OCI-LY7 (cell line): ENCODE data around the gene VASH1.

ENCODE experiments used
- EZH2phosphoT487 ChIP-seq: fragments of 200-600 bp; sonication (generic); IDR thresholded peaks from 2 replicates; pipeline ENCODE4 v1.6.1; 2018; ENCODE audit warnings: low read depth, borderline replicate concordance, mild to moderate bottlenecking, mixed run types, antibody characterized with exemption, low read length, moderate library complexity, mixed read lengths
- TF ChIP-seq, protein P1 (sequence below): fragments of 200-600 bp; sonication (generic); conservative IDR thresholded peaks from 2 replicates; pipeline ENCODE4 v1.5.1; 2014; ENCODE audit warnings: mild to moderate bottlenecking, antibody characterized with exemption, low read length, moderate library complexity, mixed read lengths

DNA sequence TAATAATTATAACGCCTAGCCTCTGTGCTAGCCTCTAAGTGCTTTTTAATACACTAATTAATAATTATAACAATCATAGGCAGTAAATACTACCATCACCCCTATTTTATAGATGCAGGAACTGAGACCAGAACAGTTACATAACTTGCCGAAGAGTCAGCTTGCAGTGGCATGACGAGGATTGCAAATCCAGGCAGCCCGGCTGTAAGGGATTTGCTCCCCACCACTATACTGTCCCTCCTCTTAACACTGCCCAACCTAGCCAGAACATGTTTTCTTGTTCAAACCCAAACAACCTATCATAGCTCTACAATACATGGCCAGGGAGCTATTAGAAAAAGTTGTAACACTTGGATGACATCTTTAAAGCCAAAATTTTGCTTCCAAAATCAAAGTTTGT, 33.9 kb upstream of the VASH1 start:
- TF ChIP-seq, protein P1, sequence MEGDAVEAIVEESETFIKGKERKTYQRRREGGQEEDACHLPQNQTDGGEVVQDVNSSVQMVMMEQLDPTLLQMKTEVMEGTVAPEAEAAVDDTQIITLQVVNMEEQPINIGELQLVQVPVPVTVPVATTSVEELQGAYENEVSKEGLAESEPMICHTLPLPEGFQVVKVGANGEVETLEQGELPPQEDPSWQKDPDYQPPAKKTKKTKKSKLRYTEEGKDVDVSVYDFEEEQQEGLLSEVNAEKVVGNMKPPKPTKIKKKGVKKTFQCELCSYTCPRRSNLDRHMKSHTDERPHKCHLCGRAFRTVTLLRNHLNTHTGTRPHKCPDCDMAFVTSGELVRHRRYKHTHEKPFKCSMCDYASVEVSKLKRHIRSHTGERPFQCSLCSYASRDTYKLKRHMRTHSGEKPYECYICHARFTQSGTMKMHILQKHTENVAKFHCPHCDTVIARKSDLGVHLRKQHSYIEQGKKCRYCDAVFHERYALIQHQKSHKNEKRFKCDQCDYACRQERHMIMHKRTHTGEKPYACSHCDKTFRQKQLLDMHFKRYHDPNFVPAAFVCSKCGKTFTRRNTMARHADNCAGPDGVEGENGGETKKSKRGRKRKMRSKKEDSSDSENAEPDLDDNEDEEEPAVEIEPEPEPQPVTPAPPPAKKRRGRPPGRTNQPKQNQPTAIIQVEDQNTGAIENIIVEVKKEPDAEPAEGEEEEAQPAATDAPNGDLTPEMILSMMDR = no peak
- TF ChIP-seq EZH2phosphoT487 = no peak
